Kidney (tissue), 14 donors: ENCODE data around the gene MNAT1. TPM values are rescaled to one million over a fixed set of nuclear protein-coding genes. Genes with fewer than 3 reads are reported as not detected.
"Not testable (repeated sequence)": the region's sequence is repeated elsewhere in the genome, so short reads cannot be mapped to it uniquely, and the experiment has no call there.

Experiments
- DNase-seq, 5 donors: peaks; one replicate each; pipeline ENCODE4 v3.0.0-alpha.2; 2013 to 2020
- FAIRE-seq: peaks from 2 replicates; lab custom pipeline; 2012; peaks lifted over from hg19 to GRCh38; lab: Jason Lieb, UNC
- H3K27ac ChIP-seq, 2 donors: one replicate each; pipeline ENCODE4 v1.7.0; 2013; ENCODE audit warnings: low read depth in 2 of 2, low read length in 2 of 2, inconsistent platforms in 1 of 2
- H3K27me3 ChIP-seq: one replicate; pipeline ENCODE4 v1.7.1; 2013; ENCODE audit warnings: low read length, inconsistent platforms; ENCODE audit not compliant: control insufficient read depth, insufficient read depth
- H3K36me3 ChIP-seq, 3 donors: one replicate each; pipeline versions ENCODE4 v1.7.0 to v1.7.1; 2013; ENCODE audit warnings: low read length in 3 of 3, control low read depth in 1 of 3, inconsistent platforms in 1 of 3; ENCODE audit not compliant: insufficient read depth in 3 of 3, control insufficient read depth in 2 of 3
- H3K4me1 ChIP-seq, 3 donors: one replicate each; pipeline versions ENCODE4 v1.7.0 to v1.7.1; 2013; ENCODE audit warnings: low read length in 3 of 3, inconsistent platforms in 1 of 3, low read depth in 1 of 3; ENCODE audit not compliant: control insufficient read depth in 2 of 3, insufficient read depth in 2 of 3
- H3K4me3 ChIP-seq, 3 donors: one replicate each; pipeline versions ENCODE4 v1.7.0 to v1.8.1; 2013; ENCODE audit warnings: low read length in 3 of 3, control low read depth in 1 of 3, inconsistent platforms in 1 of 3
- H3K9ac ChIP-seq, 3 donors: one replicate each; pipeline versions ENCODE4 v1.7.0 to v1.7.1; 2013; ENCODE audit warnings: low read length in 3 of 3, control low read depth in 1 of 3, inconsistent platforms in 1 of 3
- H3K9me3 ChIP-seq, 3 donors: one replicate each; pipeline versions ENCODE4 v1.7.0 to v1.7.1; 2013; ENCODE audit warnings: low read length in 3 of 3, control low read depth in 1 of 3, inconsistent platforms in 1 of 3; ENCODE audit not compliant: control insufficient read depth in 2 of 3, insufficient read depth in 1 of 3
- intact Hi-C: fragments of 100-400 bp; cut with DNase I; formaldehyde crosslinking; loops from one replicate; pipeline ENCODE4 v1.11.1; 2022
- polyA plus RNA-seq: library from polyadenylated mRNA; stranded (reverse); fragments of 350-450 nt; fragmentation: Illumina TruSeq; extraction: RNeasy Lipid Tissue Mini Kit (QIAGEN cat#74804); gene quantifications from one replicate; pipeline ENCODE4 v1.2.3, GENCODE V29; 2014; ENCODE audit warnings: low read depth, low replicate concordance; ENCODE audit not compliant: insufficient read depth
- total RNA-seq: library from RNA; stranded (reverse); fragmentation: NEBNext Ultra II Directional; extraction: Animal tissue kit (Norgen Biotek cat#: 25700); gene quantifications from one replicate; pipeline ENCODE4 v1.2.1, GENCODE V29; 2021
- TF ChIP-seq, protein P1 (sequence below): IDR thresholded peaks from 3 replicates; pipeline ENCODE4 v1.5.1; 2012; ENCODE audit warnings: mild to moderate bottlenecking, moderate library complexity, borderline replicate concordance; ENCODE audit not compliant: insufficient read depth; ENCODE audit errors: extremely low read depth
- donor health status: control.
- donor health status: control.
- donor health status: control.
- donor health status: control.
- donor health status: control.
- donor health status: DM: yes; HTN: yes; CAD: no.
- donor health status: Normal renal cell carcinoma (clear cell type).

MNAT1 gene
- total and polyA plus RNA-seq, 2 donors from 2014 or later, result 29.6 to 41.6 TPM

DNA sequence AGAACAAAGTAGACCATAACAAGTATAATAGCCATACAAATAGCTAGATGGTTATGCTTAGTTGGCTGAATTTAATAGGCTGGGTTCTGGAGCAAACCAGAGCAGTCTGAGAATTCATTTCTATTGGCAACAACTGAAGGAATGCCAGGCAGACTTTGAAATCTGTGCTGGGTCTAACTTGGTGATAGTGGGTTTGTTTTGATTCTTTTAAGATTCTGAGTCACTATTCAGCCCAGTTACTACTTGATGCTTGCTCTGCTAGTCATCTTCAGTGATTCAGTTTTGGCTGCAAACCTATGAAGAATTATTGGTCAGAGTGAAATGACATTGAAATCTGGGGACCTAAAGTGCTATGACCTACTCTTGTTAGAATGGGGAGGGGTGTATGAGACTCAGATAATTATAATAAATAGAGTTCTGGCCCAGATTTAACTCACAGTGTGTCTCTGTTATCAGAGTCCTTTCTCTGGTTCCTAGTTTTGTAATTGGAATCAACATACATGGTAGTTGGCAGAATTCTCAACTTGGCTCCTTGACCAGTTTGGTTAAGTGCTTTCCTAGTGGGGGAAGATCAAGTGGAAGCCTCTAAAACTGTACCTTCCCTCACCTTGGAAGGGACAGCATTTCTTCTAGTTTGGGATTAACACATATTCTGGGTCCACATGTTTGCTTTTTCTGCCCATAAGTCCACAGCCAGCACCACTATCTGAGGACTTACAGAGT, 43.5 kb downstream of the MNAT1 start:
- Histone ChIP-seq H3K9ac (no peak overlapping the region), H3K27ac (no peak overlapping the region), H3K36me3 (no peaks in the 10 kb centered on the region), H3K27me3 (no peaks in the 10 kb centered on the region), H3K4me3 (no peak overlapping the region), H3K4me1 (no peaks in the 10 kb centered on the region), H3K9me3 (no peaks in the 10 kb centered on the region)
- intact Hi-C loops, result no loop called here
- DNase-seq (no peak), FAIRE-seq (no peak)
- TF ChIP-seq, protein P1, sequence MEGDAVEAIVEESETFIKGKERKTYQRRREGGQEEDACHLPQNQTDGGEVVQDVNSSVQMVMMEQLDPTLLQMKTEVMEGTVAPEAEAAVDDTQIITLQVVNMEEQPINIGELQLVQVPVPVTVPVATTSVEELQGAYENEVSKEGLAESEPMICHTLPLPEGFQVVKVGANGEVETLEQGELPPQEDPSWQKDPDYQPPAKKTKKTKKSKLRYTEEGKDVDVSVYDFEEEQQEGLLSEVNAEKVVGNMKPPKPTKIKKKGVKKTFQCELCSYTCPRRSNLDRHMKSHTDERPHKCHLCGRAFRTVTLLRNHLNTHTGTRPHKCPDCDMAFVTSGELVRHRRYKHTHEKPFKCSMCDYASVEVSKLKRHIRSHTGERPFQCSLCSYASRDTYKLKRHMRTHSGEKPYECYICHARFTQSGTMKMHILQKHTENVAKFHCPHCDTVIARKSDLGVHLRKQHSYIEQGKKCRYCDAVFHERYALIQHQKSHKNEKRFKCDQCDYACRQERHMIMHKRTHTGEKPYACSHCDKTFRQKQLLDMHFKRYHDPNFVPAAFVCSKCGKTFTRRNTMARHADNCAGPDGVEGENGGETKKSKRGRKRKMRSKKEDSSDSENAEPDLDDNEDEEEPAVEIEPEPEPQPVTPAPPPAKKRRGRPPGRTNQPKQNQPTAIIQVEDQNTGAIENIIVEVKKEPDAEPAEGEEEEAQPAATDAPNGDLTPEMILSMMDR, result no peak

DNA sequence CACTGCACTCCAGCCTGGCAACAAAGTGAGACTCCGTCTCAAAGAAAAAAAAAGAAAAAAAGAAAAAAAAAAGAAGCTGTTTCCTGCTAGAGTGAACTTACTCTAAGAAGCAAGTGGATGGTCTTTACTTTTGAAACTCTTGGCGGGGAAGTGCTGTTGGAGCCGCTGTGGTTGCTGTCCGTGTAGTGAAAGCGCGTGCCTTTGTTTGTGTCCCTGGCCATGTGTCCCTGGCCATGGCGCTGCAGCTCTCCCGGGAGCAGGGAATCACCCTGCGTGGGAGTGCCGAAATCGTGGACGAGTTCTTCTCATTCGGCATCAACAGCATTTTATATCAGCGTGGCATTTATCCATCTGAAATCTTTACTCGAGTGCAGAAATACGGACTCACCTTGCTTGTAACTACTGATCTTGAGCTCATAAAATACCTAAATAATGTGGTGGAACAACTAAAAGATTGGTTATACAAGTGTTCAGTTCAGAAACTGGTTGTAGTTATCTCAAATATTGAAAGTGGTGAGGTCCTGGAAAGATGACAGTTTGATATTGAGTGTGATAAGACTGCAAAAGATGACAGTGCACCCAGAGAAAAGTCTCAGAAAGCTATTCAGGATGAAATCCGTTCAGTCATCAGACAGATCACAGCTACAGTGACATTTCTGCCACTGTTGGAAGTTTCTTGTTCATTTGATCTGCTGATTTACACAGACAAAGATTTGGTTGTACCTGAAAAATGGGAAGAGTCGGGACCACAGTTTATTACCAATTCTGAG, 45.4 kb downstream of the MNAT1 start:
- FAIRE-seq, H3K27me3 ChIP-seq, H3K4me3 ChIP-seq, intact Hi-C loops, H3K36me3 ChIP-seq, H3K9ac ChIP-seq, H3K9me3 ChIP-seq, DNase-seq, H3K4me1 ChIP-seq, H3K27ac ChIP-seq: not testable (repeated sequence)

DNA sequence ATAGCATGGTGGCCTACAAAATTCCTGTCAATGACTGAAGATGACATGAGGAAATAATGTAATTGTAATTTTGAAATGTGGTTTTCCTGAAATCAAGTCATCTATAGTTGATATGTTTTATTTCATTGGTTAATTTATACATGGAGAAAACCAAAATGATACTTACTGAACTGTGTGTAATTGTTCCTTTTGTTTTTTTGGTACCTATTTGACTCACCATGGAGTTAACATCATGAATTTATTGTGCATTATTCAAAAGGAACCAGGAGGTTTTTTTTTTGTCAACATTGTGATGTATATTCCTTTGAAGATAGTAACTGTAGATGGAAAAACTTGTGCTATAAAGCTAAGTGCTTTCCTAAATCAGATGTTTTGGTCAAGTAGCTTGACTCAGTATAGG, 46.0 kb downstream of the MNAT1 start:
- H3K9ac ChIP-seq, intact Hi-C loops, H3K9me3 ChIP-seq, DNase-seq, FAIRE-seq, H3K4me1 ChIP-seq, H3K36me3 ChIP-seq, H3K4me3 ChIP-seq, H3K27me3 ChIP-seq, H3K27ac ChIP-seq: not testable (repeated sequence)

DNA sequence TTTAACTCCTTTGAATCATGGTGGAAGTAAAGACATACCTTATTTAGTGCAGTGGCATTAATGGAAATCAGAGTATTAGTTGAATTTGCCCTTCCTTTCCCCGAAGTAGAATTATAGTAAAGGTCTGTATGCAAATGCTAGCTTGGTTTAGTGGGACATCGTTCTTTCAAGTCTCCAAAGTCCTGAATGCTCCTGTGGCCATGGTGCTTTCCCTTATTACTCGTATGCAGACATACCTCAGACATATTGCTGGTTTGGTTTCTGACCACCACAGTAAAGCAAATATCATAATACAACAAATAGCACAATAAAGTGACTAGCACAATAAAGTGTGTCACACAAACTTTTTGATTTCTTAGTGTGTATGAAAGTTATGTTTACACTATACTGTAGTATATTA, 52.3 kb downstream of the MNAT1 start:
- no peak for FAIRE-seq
- H3K36me3 ChIP-seq, result no peaks in the 10 kb centered on the region
- TF ChIP-seq, protein P1, result no peak

More for the DNA sequence above, 52.3 kb downstream of the MNAT1 start:
- intact Hi-C loops, result no loop called here
- H3K9me3 ChIP-seq, result no peaks in the 10 kb centered on the region
- DNase-seq, result no peak
- no peak overlapping the region for H3K27ac ChIP-seq
- H3K4me1 ChIP-seq, result no peaks in the 10 kb centered on the region
- no peak overlapping the region for H3K4me3 ChIP-seq
- no peak overlapping the region for H3K9ac ChIP-seq
- no peaks in the 10 kb centered on the region for H3K27me3 ChIP-seq
